Smooth muscle cell (in vitro differentiated cells): ENCODE data around the gene SLC22A13. TPM values are rescaled to one million over a fixed set of nuclear protein-coding genes. Genes with fewer than 3 reads are reported as not detected.

Experiments
- DNase-seq: peaks from one replicate; lab custom pipeline; 2025; ENCODE audit not compliant: unreplicated experiment; lab: John Stamatoyannopoulos, UW
- H2AFZ ChIP-seq: fragments of 200-600 bp; sonication (generic); 2 replicates; pipeline ENCODE4 v1.6.0; 2016; ENCODE audit warnings: antibody characterized with exemption, low read depth, mild to moderate bottlenecking
- H3F3A ChIP-seq: fragments of 200-600 bp; sonication (generic); 2 replicates; pipeline ENCODE4 v1.6.0; 2017; ENCODE audit warnings: antibody characterized with exemption, low read depth
- H3K27ac ChIP-seq: fragments of 200-600 bp; sonication (generic); 2 replicates; pipeline ENCODE4 v1.5.1; 2016; ENCODE audit warnings: low read depth, mild to moderate bottlenecking
- H3K27me3 ChIP-seq: fragments of 200-600 bp; sonication (generic); 2 replicates; pipeline ENCODE4 v1.6.1; 2016; ENCODE audit warnings: low read depth, mild to moderate bottlenecking
- H3K36me3 ChIP-seq: fragments of 200-600 bp; sonication (generic); 2 replicates; pipeline ENCODE4 v1.5.1; 2016; ENCODE audit warnings: low read depth
- H3K4me1 ChIP-seq: fragments of 200-600 bp; sonication (generic); 2 replicates; pipeline ENCODE4 v1.5.1; 2016; ENCODE audit warnings: low read depth
- H3K4me2 ChIP-seq: fragments of 200-600 bp; sonication (generic); 2 replicates; pipeline ENCODE4 v1.6.0; 2016; ENCODE audit warnings: mild to moderate bottlenecking
- H3K4me3 ChIP-seq: fragments of 200-600 bp; sonication (generic); 2 replicates; pipeline ENCODE4 v1.5.1; 2016; ENCODE audit warnings: mild to moderate bottlenecking
- H3K79me2 ChIP-seq: fragments of 200-600 bp; sonication (generic); 2 replicates; pipeline ENCODE4 v1.6.0; 2016; ENCODE audit warnings: low read depth, mild to moderate bottlenecking
- H3K9ac ChIP-seq: fragments of 200-600 bp; sonication (generic); 2 replicates; pipeline ENCODE4 v1.6.0; 2016; ENCODE audit warnings: low read depth
- H3K9me3 ChIP-seq: fragments of 200-600 bp; sonication (generic); replicated peaks from 2 replicates; pipeline ENCODE4 v1.5.1; 2016; ENCODE audit warnings: low read depth
- H4K20me1 ChIP-seq: fragments of 200-600 bp; sonication (generic); 2 replicates; pipeline ENCODE4 v1.6.0; 2016; ENCODE audit warnings: low read depth
- WGBS: methylation state at CpG from one replicate; pipeline ENCODE4 v1.1.7; 2016; ENCODE audit warnings: low lambda C conversion rate; 5-methylcytosine and 5-hydroxymethylcytosine counted together
- polyA plus RNA-seq: library from polyadenylated mRNA; unstranded; fragments of >200 nt; fragmentation: Nextera tagmentation; extraction: Ambion mirVana; gene quantifications from 2 replicates; pipeline ENCODE4 v1.2.1, GENCODE V29; 2016
- total RNA-seq: library from RNA; depleted of rRNA; stranded (reverse); fragments of >200 nt; gene quantifications from 2 replicates; pipeline ENCODE4 v1.2.3, GENCODE V29; 2014
- TF ChIP-seq, protein P1 (sequence below): fragments of 200-600 bp; sonication (generic); IDR thresholded peaks from 2 replicates; pipeline ENCODE4 v1.5.1; 2017; ENCODE audit warnings: borderline replicate concordance, mild to moderate bottlenecking, antibody characterized with exemption; ENCODE audit not compliant: insufficient read depth, poor library complexity, severe bottlenecking

The SLC22A13 gene
- total and polyA plus RNA-seq, 2 experiments from 2014 or later = 0.13 TPM; not detected in 1

DNA sequence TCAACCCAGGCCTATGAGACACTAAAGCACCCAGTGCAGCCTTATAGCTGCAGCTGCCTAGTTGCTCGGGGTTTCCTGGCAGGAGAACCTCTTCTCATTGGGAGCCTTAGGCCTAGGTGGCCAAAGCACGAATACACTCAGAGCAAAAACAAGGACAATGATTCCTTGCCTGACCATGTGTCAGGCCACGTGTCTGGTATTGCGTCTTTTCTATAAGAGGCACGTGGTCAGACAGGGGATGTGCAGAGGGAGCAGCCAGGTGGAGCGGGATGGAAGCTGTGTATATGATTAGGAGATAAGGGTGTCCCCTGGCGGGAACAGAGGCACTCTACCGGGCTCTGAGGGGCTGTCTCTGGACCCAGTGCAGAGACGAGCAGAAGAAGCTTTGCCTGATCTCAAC is 42.8 kb downstream of the SLC22A13 start:
- Histone ChIP-seq H3K9ac (no peak overlapping the region), H3K4me2 (no peak overlapping the region), H3F3A (no peaks in the 10 kb centered on the region), H3K4me3 (no peak overlapping the region), H3K27me3 (no peaks in the 10 kb centered on the region), H3K9me3 (no peaks in the 10 kb centered on the region), H3K36me3 (no peaks in the 10 kb centered on the region), H3K4me1 (no peaks in the 10 kb centered on the region), H3K79me2 (no peaks in the 10 kb centered on the region), H3K27ac (no peak overlapping the region), H4K20me1 (no peaks in the 10 kb centered on the region), H2AFZ (no peak overlapping the region)
- no peak for DNase-seq
- WGBS = 84% methylated on average over 9 of the region's 9 CpGs
- TF ChIP-seq, protein P1, sequence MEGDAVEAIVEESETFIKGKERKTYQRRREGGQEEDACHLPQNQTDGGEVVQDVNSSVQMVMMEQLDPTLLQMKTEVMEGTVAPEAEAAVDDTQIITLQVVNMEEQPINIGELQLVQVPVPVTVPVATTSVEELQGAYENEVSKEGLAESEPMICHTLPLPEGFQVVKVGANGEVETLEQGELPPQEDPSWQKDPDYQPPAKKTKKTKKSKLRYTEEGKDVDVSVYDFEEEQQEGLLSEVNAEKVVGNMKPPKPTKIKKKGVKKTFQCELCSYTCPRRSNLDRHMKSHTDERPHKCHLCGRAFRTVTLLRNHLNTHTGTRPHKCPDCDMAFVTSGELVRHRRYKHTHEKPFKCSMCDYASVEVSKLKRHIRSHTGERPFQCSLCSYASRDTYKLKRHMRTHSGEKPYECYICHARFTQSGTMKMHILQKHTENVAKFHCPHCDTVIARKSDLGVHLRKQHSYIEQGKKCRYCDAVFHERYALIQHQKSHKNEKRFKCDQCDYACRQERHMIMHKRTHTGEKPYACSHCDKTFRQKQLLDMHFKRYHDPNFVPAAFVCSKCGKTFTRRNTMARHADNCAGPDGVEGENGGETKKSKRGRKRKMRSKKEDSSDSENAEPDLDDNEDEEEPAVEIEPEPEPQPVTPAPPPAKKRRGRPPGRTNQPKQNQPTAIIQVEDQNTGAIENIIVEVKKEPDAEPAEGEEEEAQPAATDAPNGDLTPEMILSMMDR = no peak

DNA sequence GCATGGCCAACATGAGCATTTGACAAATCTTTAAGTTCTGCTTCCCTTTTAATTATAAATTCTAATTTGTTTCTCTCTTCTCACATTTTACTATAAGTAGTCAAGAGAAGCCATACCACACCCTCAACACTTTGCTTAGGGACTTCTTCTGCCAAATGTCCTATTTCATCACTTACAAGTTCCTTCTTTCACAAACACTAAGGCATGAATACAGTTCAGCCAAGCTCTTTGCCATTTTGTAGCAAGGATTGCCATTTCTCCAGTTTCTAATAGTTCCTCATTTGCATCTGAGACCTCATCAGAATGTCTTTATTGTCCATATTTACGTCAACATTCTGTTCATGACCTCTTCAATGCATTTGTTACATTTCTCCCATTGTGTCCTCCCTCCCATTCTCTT is 45.9 kb downstream of the SLC22A13 start:
- 94% methylated on average over 1 of the region's 1 CpG for WGBS
- no peaks in the 10 kb centered on the region for H3K9me3 ChIP-seq

DNA sequence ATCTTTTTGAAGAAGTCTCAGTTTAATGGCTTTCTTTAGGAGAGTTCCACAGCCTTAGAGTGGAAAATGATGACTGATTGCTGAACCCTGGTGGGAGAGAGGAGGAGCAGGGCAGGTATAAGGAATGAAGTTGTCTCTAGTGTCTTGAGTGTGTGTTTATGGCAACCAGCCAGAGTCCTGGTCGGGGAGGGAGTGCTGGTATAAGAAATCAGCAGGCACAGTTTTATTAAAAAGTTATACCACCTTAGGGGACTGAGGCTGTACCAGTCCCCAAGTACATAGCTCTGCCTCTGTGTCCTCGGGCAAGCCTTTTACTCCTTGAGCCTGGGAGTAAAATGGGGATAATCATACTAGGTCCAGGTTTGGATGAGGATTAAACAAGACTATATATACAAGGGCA is 46.3 kb downstream of the SLC22A13 start:
- Histone ChIP-seq H3K27ac (no peak overlapping the region), H3K4me3 (no peak overlapping the region), H3K27me3 (no peaks in the 10 kb centered on the region), H3K79me2 (no peaks in the 10 kb centered on the region), H3K9ac (no peak overlapping the region), H2AFZ (no peak overlapping the region), H3K4me1 (peaks cover 6% of the 10 kb centered on the region), H3K4me2 (no peak overlapping the region), H3K36me3 (no peaks in the 10 kb centered on the region), H3K9me3 (no peaks in the 10 kb centered on the region), H4K20me1 (no peaks in the 10 kb centered on the region), H3F3A (no peaks in the 10 kb centered on the region)
- TF ChIP-seq, protein P1 = no peak
- no peak for DNase-seq
- WGBS = 88% methylated on average over 2 of the region's 2 CpGs

More for the DNA sequence above, 45.9 kb downstream of the SLC22A13 start:
- no peak for DNase-seq
- no peak overlapping the region for H3K4me3 ChIP-seq
- no peaks in the 10 kb centered on the region for H3K27me3 ChIP-seq
- no peaks in the 10 kb centered on the region for H3F3A ChIP-seq
- no peaks in the 10 kb centered on the region for H3K36me3 ChIP-seq
- no peak overlapping the region for H2AFZ ChIP-seq
- H3K4me2 ChIP-seq = no peak overlapping the region
- no peak overlapping the region for H3K9ac ChIP-seq
- TF ChIP-seq, protein P1 = no peak
- no peaks in the 10 kb centered on the region for H4K20me1 ChIP-seq
- H3K27ac ChIP-seq = no peak overlapping the region
- H3K4me1 ChIP-seq = peaks cover 6% of the 10 kb centered on the region
- no peaks in the 10 kb centered on the region for H3K79me2 ChIP-seq

DNA sequence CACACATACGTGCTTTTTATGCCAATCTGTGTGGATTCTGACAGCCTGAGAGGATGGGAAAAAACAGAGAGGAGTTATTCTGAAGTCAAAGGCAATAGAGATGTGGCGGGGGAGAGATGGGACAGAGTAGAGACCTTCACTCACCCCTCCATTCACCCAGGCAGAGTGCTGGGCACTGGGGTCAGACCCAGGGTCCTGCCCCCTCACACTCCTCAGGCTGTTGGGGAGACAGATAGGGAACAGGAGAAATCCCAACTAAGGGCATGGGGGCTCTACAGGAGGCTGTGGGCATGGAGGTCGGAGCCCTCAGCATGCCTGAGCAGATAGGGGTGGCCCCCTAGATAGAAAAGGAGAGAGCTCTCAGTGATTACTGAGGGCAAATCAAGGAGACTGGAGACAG is 46.7 kb downstream of the SLC22A13 start:
- H3K79me2 ChIP-seq = no peaks in the 10 kb centered on the region
- no peak overlapping the region for H3K27ac ChIP-seq
- H4K20me1 ChIP-seq = no peaks in the 10 kb centered on the region
- no peaks in the 10 kb centered on the region for H3K27me3 ChIP-seq
- H3K4me2 ChIP-seq = no peak overlapping the region
- H3F3A ChIP-seq = no peaks in the 10 kb centered on the region
- TF ChIP-seq, protein P1 = no peak
- no peak overlapping the region for H2AFZ ChIP-seq
- H3K4me3 ChIP-seq = no peak overlapping the region
- peaks cover 6% of the 10 kb centered on the region for H3K4me1 ChIP-seq
- no peaks in the 10 kb centered on the region for H3K9me3 ChIP-seq
- H3K36me3 ChIP-seq = no peaks in the 10 kb centered on the region
- no peak overlapping the region for H3K9ac ChIP-seq
- DNase-seq = no peak
- 97% methylated on average over 3 of the region's 3 CpGs for WGBS
